NCI-H128 (cell line): ENCODE measurements around the gene ZNF582.
"Not testable (repeated sequence)": the region's sequence is repeated elsewhere in the genome, so short reads cannot be mapped to it uniquely, and the experiment has no call there.

Experiments used
- DNase-seq: peaks from one replicate; lab custom pipeline; 2025; ENCODE audit not compliant: unreplicated experiment; lab: John Stamatoyannopoulos, UW

ZNF582 gene

DNA sequence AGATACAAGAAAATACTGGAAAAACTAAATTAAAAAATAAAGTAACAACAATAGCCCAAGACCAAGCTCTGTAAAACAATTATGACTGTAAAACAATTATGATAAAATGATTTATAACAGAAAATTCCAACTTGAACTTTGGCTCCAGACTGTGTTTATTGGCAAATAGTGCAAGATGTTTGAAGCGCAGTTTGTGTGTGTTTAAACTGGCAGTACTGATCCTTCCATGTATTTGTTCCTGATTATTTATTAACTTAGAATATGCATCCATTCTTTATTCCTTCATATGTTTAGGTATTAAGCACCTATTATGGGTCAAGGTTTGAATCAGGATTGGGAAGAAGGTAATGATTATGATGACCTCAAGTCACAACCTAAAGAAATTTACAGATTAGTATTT, 37.8 kb downstream of the ZNF582 start:
- no peak for DNase-seq

DNA sequence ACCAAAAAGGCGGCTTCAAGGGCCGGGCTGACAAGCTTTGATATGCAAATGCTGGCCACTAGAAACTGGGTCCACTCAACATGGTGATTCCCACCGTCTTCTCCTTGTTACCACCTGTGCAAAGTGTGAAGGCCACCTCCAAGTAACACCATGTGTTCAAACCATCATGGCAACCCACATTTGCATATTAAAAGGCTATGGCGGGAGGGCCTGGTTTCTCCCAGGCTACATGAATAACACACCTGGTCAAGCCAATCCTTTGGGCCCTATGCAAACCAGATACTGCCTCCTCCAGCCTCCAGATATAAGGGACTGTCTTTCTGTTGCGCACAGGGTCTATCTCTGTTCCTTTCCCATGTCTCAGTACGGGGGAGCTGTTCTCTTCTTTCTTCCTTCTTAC, 42.1 kb downstream of the ZNF582 start:
- DNase-seq, result no peak

DNA sequence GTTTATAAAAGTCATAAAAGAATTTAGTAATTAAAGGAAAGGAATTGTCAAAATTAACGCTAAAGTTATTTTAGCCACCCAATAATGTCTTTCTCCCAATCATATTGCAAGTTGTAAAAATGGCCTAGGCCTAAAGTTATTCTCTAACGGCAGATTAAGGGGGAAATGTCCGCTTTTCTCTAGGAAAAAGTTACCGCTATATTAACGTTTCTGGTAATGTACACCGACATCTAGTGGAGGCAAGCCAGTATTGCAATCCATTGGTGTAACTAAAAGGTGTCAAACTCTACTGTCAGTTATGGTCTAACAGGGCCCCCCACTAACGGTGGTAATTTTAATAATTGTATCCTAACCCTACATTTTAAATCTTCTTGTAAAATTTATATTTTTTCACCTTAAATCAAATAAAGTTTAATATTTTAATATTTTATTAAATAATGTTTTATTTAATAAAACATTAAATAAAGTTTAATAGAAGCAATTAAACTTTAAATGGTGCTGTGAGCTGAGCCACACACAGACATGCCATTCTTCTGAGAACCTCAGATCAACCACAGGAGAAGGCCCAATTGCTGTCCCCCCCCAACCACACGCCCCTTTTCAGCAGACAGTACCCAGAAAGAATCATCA, 42.8 kb downstream of the ZNF582 start:
- peak; percentile 11 for DNase-seq

DNA sequence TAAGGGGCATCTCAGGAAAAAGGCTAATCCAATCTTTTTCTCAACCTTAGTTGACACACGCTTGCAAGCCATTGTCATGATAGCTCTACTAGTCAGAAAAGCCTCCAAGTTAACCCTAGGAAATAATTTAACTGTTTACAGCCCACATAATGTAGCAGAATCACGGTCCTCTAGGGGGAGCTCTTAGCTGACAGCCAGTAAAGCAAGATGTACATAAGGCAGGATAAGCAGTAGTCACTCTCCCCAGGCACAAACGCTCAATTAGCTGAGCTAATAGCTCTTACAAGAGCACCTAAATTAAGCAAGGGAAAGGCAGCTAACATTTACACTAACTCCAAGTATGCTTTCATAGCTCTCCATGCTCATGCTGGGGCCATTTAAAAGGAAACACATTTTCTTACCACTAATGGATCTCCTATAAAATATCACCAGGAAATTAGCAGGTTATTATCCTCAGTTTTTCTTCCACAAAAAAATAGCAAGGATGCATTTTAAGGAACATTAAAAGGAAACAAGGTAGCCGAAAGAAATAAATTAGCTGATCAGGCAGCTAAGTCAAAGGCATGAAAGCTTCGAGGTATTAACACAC, 45.0 kb downstream of the ZNF582 start:
- no peak for DNase-seq

DNA sequence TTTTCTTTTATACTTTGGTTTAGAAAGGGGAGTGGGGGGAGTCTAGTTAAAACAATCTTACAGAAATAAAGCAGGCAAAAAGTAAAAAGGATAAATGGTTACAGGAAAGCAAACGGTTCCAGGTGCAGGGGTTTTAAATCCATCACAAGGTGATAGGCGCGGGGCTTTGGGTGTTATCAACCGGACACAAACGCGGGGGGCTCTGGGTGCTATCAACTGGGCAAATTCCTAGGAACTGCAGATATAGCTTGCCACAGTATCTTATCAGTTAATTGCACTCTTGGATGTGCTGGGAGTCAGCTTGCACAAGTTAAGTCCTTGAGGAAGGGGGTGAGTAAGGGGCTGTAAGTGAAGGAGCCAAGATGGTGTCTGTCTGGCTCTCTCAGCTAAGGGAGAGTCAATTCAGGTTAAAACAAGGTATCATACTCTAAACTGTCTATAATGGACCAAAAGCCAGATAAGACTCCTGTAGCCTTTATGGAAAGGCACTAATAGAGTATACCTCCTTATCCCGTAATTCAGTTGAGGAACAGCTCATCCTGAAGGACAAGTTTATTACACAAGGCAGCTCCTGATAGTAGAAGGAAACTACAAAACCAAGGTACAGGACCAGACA, 46.1 kb downstream of the ZNF582 start:
- no peak for DNase-seq

DNA sequence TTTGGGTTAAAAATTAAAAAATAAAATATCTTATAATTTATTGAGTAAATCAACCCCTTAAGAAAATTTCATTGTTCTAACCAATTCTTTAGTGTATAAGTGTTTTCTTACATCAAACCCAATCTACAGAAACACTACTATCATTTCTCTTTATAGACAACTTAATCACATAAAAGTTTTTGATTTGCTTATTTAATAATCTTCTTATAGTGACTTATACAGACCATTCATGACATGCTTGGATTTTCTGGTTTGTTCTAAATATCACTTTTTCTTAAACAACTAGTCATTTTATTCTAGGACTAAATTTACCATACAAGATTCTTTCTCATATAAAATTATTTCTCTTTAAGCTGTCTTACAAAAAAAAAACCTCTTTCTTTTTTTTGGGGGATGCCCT, 51.4 kb downstream of the ZNF582 start:
- no peak for DNase-seq

DNA sequence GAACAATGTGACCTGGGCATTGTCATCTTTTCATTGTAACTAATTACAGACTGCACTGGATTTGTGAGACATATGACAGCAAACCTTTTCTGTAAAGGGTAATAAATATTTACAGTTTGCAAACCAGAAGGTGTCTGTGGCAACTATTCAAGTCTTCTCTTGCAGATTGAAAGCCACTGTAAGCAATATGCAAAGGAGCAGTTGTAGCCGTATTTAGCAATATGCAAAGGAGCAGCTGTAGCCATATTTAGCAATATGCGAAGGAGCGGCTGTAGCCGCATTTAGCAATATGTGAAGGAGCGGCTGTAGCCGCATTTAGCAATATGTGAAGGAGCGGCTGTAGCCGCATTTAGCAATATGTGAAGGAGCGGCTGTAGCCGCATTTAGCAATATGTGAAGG, 54.3 kb downstream of the ZNF582 start:
- DNase-seq, result not testable (repeated sequence)

DNA sequence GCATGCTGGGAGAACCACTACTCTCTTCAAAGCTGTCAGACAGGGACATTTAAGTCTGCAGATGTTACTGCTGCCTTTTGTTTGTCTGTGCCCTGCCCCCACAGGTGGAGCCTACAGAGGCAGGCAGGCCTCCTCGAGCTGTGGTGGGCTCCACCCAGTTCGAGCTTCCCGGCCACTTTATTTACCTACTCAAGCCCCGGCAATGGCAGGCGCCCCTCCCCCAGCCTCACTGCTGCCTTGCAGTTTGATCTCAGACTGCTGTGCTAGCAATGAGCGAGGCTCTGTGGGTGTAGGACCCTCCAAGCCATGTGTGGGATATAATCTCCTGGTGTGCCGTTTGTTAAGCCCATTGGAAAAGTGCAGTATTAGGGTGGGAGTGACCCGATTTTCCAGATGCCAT, 56.3 kb downstream of the ZNF582 start:
- DNase-seq, result not testable (repeated sequence)

DNA sequence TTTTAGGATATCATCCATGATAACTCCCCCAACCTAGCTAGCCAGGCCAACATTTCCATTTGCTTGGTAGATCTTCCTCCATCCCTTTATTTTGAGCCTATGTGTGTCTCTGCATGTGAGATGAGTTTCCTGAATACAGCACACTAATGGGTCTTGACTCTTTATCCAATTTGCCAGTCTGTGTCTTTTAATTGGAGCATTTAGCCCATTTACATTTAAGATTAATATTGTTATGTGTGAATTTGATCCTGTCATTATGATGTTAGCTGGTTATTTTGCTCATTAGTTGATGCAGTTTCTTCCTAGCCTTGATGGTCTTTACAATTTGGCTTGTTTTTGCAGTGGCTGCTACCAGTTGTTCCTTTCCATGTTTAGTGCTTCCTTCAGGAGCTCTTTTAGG, 58.0 kb downstream of the ZNF582 start:
- not testable (repeated sequence) for DNase-seq

DNA sequence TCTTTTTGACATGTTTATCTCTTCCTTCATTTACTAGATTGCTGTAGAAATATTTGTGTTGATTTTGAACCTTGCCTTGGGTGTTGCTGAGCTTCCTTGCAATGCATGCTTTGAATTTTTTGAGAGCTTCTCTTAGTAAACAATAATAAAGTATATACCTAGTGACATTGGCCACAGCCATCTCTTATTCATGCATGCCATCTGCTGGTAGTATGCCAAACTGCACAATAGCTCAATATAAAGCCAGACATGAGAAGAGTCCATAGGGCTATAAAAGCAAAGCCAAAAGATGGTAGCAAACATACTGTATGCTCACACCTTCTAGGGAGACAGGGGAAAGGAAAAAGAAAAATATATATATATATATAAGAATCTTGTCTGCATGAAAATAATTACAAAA, 59.8 kb downstream of the ZNF582 start:
- DNase-seq, result peak; percentile 4
